ENCODE measurements around the gene INTS2.
A peak's percentile ranks its signal among the peaks of the same experiment; 100 is the strongest.

Gene INTS2

GRCh38 chr17:61927208-61928100, at the start of gene INTS2:
TSS of gene INTS2 (minus strand) at chr17:61927982. CDS start at chr17:61926644, 1,338 bp downstream.
- Mint-ChIP-seq H3K27me3 (ENCODE audit: low read depth) (no peaks in the 10 kb centered on the region), H3K36me3 (ENCODE audit: low read depth) (peaks cover 9% of the 10 kb centered on the region), H3K9me3 (no peaks in the 10 kb centered on the region)

GRCh38 chr17:61974115-61974514, 46.3 kb upstream of the INTS2 start:
- no peak for DNase-seq (ENCODE audit: low spot score)
- H3K4me1 Mint-ChIP-seq (ENCODE audit: low read depth): peaks cover 7% of the 10 kb centered on the region
- peaks cover 47% of the 10 kb centered on the region for H3K36me3 Mint-ChIP-seq (ENCODE audit: low read depth)
- no peak overlapping the region for H3K27ac Mint-ChIP-seq
- H3K4me3 Mint-ChIP-seq: no peak overlapping the region
- no peaks in the 10 kb centered on the region for H3K27me3 Mint-ChIP-seq (ENCODE audit: low read depth)
- H3K9me3 Mint-ChIP-seq: no peaks in the 10 kb centered on the region

More at GRCh38 chr17:61927208-61928100, at the start of gene INTS2:
- DNase-seq (ENCODE audit: low spot score): peak; percentile 94
- H3K27ac Mint-ChIP-seq: peak within 1 kb of the TSS; percentile 91
- H3K4me1 Mint-ChIP-seq (ENCODE audit: low read depth): peaks cover 19% of the 10 kb centered on the region
- peak within 1 kb of the TSS; percentile 92 for H3K4me3 Mint-ChIP-seq

GRCh38 chr17:61972311-61972710, 44.5 kb upstream of the INTS2 start:
- H3K36me3 Mint-ChIP-seq (ENCODE audit: low read depth): peaks cover 40% of the 10 kb centered on the region
- H3K27ac Mint-ChIP-seq: no peak overlapping the region
- H3K9me3 Mint-ChIP-seq: no peaks in the 10 kb centered on the region
- DNase-seq (ENCODE audit: low spot score): no peak
- H3K4me1 Mint-ChIP-seq (ENCODE audit: low read depth): peaks cover 7% of the 10 kb centered on the region
- H3K27me3 Mint-ChIP-seq (ENCODE audit: low read depth): no peaks in the 10 kb centered on the region
- H3K4me3 Mint-ChIP-seq: no peak overlapping the region

- Mint-ChIP-seq H3K27ac (no peak overlapping the region), H3K4me3 (no peak overlapping the region), H3K36me3 (ENCODE audit: low read depth) (peaks cover 34% of the 10 kb centered on the region), H3K4me1 (ENCODE audit: low read depth) (peaks cover 4% of the 10 kb centered on the region), H3K27me3 (ENCODE audit: low read depth) (no peaks in the 10 kb centered on the region), H3K9me3 (no peaks in the 10 kb centered on the region)
- no peak for DNase-seq (ENCODE audit: low spot score)
These were observed 42.2 kb upstream of the INTS2 start for GRCh38 chr17:61970030-61970429.

- no peak overlapping the region for H3K27ac Mint-ChIP-seq
- no peak overlapping the region for H3K4me3 Mint-ChIP-seq
- no peak for DNase-seq (ENCODE audit: low spot score)
- H3K4me1 Mint-ChIP-seq (ENCODE audit: low read depth): no peaks in the 10 kb centered on the region
- no peaks in the 10 kb centered on the region for H3K9me3 Mint-ChIP-seq
- H3K36me3 Mint-ChIP-seq (ENCODE audit: low read depth): peaks cover 27% of the 10 kb centered on the region
- H3K27me3 Mint-ChIP-seq (ENCODE audit: low read depth): no peaks in the 10 kb centered on the region
These were observed 41.0 kb upstream of the INTS2 start for GRCh38 chr17:61968757-61969156.

GRCh38 chr17:61967729-61968128, 39.9 kb upstream of the INTS2 start:
- H3K27ac Mint-ChIP-seq: no peak overlapping the region
- H3K4me1 Mint-ChIP-seq (ENCODE audit: low read depth): peaks cover 2% of the 10 kb centered on the region
- no peaks in the 10 kb centered on the region for H3K27me3 Mint-ChIP-seq (ENCODE audit: low read depth)
- H3K36me3 Mint-ChIP-seq (ENCODE audit: low read depth): peaks cover 32% of the 10 kb centered on the region
- H3K9me3 Mint-ChIP-seq: no peaks in the 10 kb centered on the region
- no peak for DNase-seq (ENCODE audit: low spot score)
- no peak overlapping the region for H3K4me3 Mint-ChIP-seq

GRCh38 chr17:61966191-61966590, 38.4 kb upstream of the INTS2 start:
- no peak for DNase-seq (ENCODE audit: low spot score)
- H3K9me3 Mint-ChIP-seq: no peaks in the 10 kb centered on the region
- peaks cover 2% of the 10 kb centered on the region for H3K4me1 Mint-ChIP-seq (ENCODE audit: low read depth)
- H3K36me3 Mint-ChIP-seq (ENCODE audit: low read depth): peaks cover 35% of the 10 kb centered on the region
- H3K4me3 Mint-ChIP-seq: no peak overlapping the region
- H3K27ac Mint-ChIP-seq: no peak overlapping the region
- H3K27me3 Mint-ChIP-seq (ENCODE audit: low read depth): no peaks in the 10 kb centered on the region

GRCh38 chr17:61955619-61956018, 27.8 kb upstream of the INTS2 start:
- DNase-seq (ENCODE audit: low spot score): no peak
- Mint-ChIP-seq H3K4me1 (ENCODE audit: low read depth) (no peaks in the 10 kb centered on the region), H3K27me3 (ENCODE audit: low read depth) (no peaks in the 10 kb centered on the region), H3K27ac (no peak overlapping the region), H3K9me3 (no peaks in the 10 kb centered on the region), H3K36me3 (ENCODE audit: low read depth) (peaks cover 22% of the 10 kb centered on the region), H3K4me3 (no peak overlapping the region)

- H3K36me3 Mint-ChIP-seq (ENCODE audit: low read depth): peaks cover 32% of the 10 kb centered on the region
- no peak for DNase-seq (ENCODE audit: low spot score)
- no peaks in the 10 kb centered on the region for H3K9me3 Mint-ChIP-seq
- H3K27ac Mint-ChIP-seq: no peak overlapping the region
- H3K4me3 Mint-ChIP-seq: no peak overlapping the region
- H3K4me1 Mint-ChIP-seq (ENCODE audit: low read depth): peaks cover 8% of the 10 kb centered on the region
- no peaks in the 10 kb centered on the region for H3K27me3 Mint-ChIP-seq (ENCODE audit: low read depth)
These were observed 19.7 kb upstream of the INTS2 start for GRCh38 chr17:61947367-61948078.

- Mint-ChIP-seq H3K36me3 (ENCODE audit: low read depth) (peaks cover 29% of the 10 kb centered on the region), H3K27me3 (ENCODE audit: low read depth) (no peaks in the 10 kb centered on the region), H3K4me3 (no peak overlapping the region), H3K9me3 (no peaks in the 10 kb centered on the region), H3K4me1 (ENCODE audit: low read depth) (peaks cover 8% of the 10 kb centered on the region), H3K27ac (no peak overlapping the region)
- no peak for DNase-seq (ENCODE audit: low spot score)
These were observed 18.6 kb upstream of the INTS2 start for GRCh38 chr17:61946359-61946758.

- peaks cover 20% of the 10 kb centered on the region for H3K36me3 Mint-ChIP-seq (ENCODE audit: low read depth)
- peaks cover 8% of the 10 kb centered on the region for H3K4me1 Mint-ChIP-seq (ENCODE audit: low read depth)
- no peak for DNase-seq (ENCODE audit: low spot score)
- H3K4me3 Mint-ChIP-seq: no peak overlapping the region
- H3K9me3 Mint-ChIP-seq: no peaks in the 10 kb centered on the region
- H3K27me3 Mint-ChIP-seq (ENCODE audit: low read depth): no peaks in the 10 kb centered on the region
- H3K27ac Mint-ChIP-seq: no peak overlapping the region
These were observed 15.3 kb upstream of the INTS2 start for GRCh38 chr17:61943117-61943516.

GRCh38 chr17:61942085-61942484, 14.3 kb upstream of the INTS2 start:
- no peak overlapping the region for H3K4me3 Mint-ChIP-seq
- H3K9me3 Mint-ChIP-seq: no peaks in the 10 kb centered on the region
- H3K27me3 Mint-ChIP-seq (ENCODE audit: low read depth): no peaks in the 10 kb centered on the region
- peaks cover 8% of the 10 kb centered on the region for H3K4me1 Mint-ChIP-seq (ENCODE audit: low read depth)
- no peak for DNase-seq (ENCODE audit: low spot score)
- peaks cover 19% of the 10 kb centered on the region for H3K36me3 Mint-ChIP-seq (ENCODE audit: low read depth)
- H3K27ac Mint-ChIP-seq: no peak overlapping the region

GRCh38 chr17:61928101-61928436, 287 bp upstream of the INTS2 start:
- Mint-ChIP-seq H3K27me3 (ENCODE audit: low read depth) (no peaks in the 10 kb centered on the region), H3K4me3 (peak overlapping the region; percentile 92), H3K4me1 (ENCODE audit: low read depth) (peaks cover 19% of the 10 kb centered on the region), H3K9me3 (no peaks in the 10 kb centered on the region), H3K36me3 (ENCODE audit: low read depth) (peaks cover 8% of the 10 kb centered on the region), H3K27ac (peak overlapping the region; percentile 91)
- DNase-seq (ENCODE audit: low spot score): no peak

GRCh38 chr17:61926826-61927207, 965 bp downstream of the INTS2 start:
- no peak for DNase-seq (ENCODE audit: low spot score)
- Mint-ChIP-seq H3K36me3 (ENCODE audit: low read depth) (peaks cover 11% of the 10 kb centered on the region), H3K27me3 (ENCODE audit: low read depth) (no peaks in the 10 kb centered on the region), H3K4me3 (peak overlapping the region; percentile 92), H3K4me1 (ENCODE audit: low read depth) (peaks cover 19% of the 10 kb centered on the region), H3K9me3 (no peaks in the 10 kb centered on the region), H3K27ac (peak overlapping the region; percentile 91)

Measured in T-helper 2 cell treated with Interferon-gamma antibody and Interleukin-4, amounts not matched to agents 5 μg/mL and 100 μg/mL, for 36 hours (primary cell).